HUES64 (cell line): ENCODE results near the gene MPHOSPH9. TPM values are rescaled to one million over a fixed set of nuclear protein-coding genes. Genes with fewer than 3 reads are reported as not detected.

Source experiments
- H3K27ac ChIP-seq: 2 replicates; pipeline ENCODE4 v1.7.0; 2013; ENCODE audit warnings: low read depth, low read length, inconsistent platforms
- H3K27me3 ChIP-seq: 2 replicates; pipeline ENCODE4 v1.6.1; 2013; ENCODE audit warnings: mild to moderate bottlenecking, low read length; ENCODE audit not compliant: insufficient read depth
- H3K36me3 ChIP-seq: 2 replicates; pipeline ENCODE4 v1.6.1; 2013; ENCODE audit warnings: mild to moderate bottlenecking, low read length; ENCODE audit not compliant: insufficient read depth
- H3K4me1 ChIP-seq: 2 replicates; pipeline ENCODE4 v1.6.1; 2013; ENCODE audit warnings: mild to moderate bottlenecking, low read length, moderate library complexity; ENCODE audit not compliant: insufficient read depth
- H3K4me3 ChIP-seq: 2 replicates; pipeline ENCODE4 v1.5.1; 2013; ENCODE audit warnings: mild to moderate bottlenecking, low read length, moderate library complexity
- H3K9ac ChIP-seq: 2 replicates; pipeline ENCODE4 v1.6.1; 2013; ENCODE audit warnings: mild to moderate bottlenecking, low read depth, low read length
- H3K9me3 ChIP-seq: 2 replicates; pipeline ENCODE4 v1.6.1; 2013; ENCODE audit warnings: low read depth, low read length; ENCODE audit not compliant: insufficient read depth
- WGBS: fragments of 150-250, 120-280 bp; methylation state at CpG from one replicate; pipeline ENCODE4 v1.1.7; 2013; ENCODE audit warnings: missing lambda C conversion rate; 5-methylcytosine and 5-hydroxymethylcytosine counted together
- polyA plus RNA-seq, 2 experiments: library from polyadenylated mRNA; stranded (reverse); fragments of 50-300 nt; gene quantifications; one replicate each; pipeline ENCODE4 v1.2.3, GENCODE V29; 2013

MPHOSPH9 gene
- 30.5 TPM for polyA plus RNA-seq (2013, experiment 1 of 2)
- 34.4 TPM for polyA plus RNA-seq (2013, experiment 2 of 2)

- H3K36me3 ChIP-seq = peaks cover 11% of the 10 kb centered on the region
- H3K4me1 ChIP-seq = peaks cover 7% of the 10 kb centered on the region
- peak within 1 kb of the TSS; percentile 80 for H3K4me3 ChIP-seq
- H3K9me3 ChIP-seq = no peaks in the 10 kb centered on the region
- peak within 1 kb of the TSS; percentile 81 for H3K27ac ChIP-seq
- WGBS = under 1% methylated on average over 66 of the region's 66 CpGs
- peak within 1 kb of the TSS; percentile 90 for H3K9ac ChIP-seq
- H3K27me3 ChIP-seq = no peaks in the 10 kb centered on the region
Observed at GRCh38 chr12:123232807-123233504, at the start of gene MPHOSPH9, which contains the start of gene MTRFR. Gene MPHOSPH9 (minus strand): TSS chr12:123233141. CDS start chr12:123230364, 2,777 bp downstream. Gene MTRFR (plus strand): TSS chr12:123233436. CDS start chr12:123253675, 20,239 bp downstream.

- H3K9ac ChIP-seq = no peak overlapping the region
- no peak overlapping the region for H3K27ac ChIP-seq
- no peak overlapping the region for H3K4me3 ChIP-seq
- WGBS = 94% methylated on average over 8 of the region's 10 CpGs
- H3K27me3 ChIP-seq = no peaks in the 10 kb centered on the region
- no peaks in the 10 kb centered on the region for H3K9me3 ChIP-seq
- no peaks in the 10 kb centered on the region for H3K36me3 ChIP-seq
- 0 out of 2 replicates have a peak, but pooled peaks cover 4% of the 10 kb centered on the region for H3K4me1 ChIP-seq
Observed at GRCh38 chr12:123282111-123282510, 49.2 kb upstream of the MPHOSPH9 start.

GRCh38 chr12:123280971-123281370, 48.0 kb upstream of the MPHOSPH9 start:
- H3K36me3 ChIP-seq = no peaks in the 10 kb centered on the region
- WGBS = no CpG with 5 or more reads among the region's 2 CpGs
- H3K4me1 ChIP-seq = no peaks in the 10 kb centered on the region
- H3K9ac ChIP-seq = no peak overlapping the region
- H3K4me3 ChIP-seq = no peak overlapping the region
- no peaks in the 10 kb centered on the region for H3K27me3 ChIP-seq
- H3K27ac ChIP-seq = no peak overlapping the region
- H3K9me3 ChIP-seq = no peaks in the 10 kb centered on the region

GRCh38 chr12:123278101-123278627, 45.2 kb upstream of the MPHOSPH9 start:
- Histone ChIP-seq H3K27ac (no peak overlapping the region), H3K9ac (no peak overlapping the region), H3K9me3 (no peaks in the 10 kb centered on the region), H3K4me3 (no peak overlapping the region), H3K27me3 (no peaks in the 10 kb centered on the region), H3K36me3 (no peaks in the 10 kb centered on the region), H3K4me1 (no peaks in the 10 kb centered on the region)
- 99% methylated on average over 2 of the region's 2 CpGs for WGBS

GRCh38 chr12:123273166-123273565, 40.2 kb upstream of the MPHOSPH9 start:
- no peak overlapping the region for H3K4me3 ChIP-seq
- no peak overlapping the region for H3K27ac ChIP-seq
- WGBS = 85% methylated on average over 15 of the region's 15 CpGs
- H3K27me3 ChIP-seq = no peaks in the 10 kb centered on the region
- H3K9me3 ChIP-seq = no peaks in the 10 kb centered on the region
- H3K9ac ChIP-seq = no peak overlapping the region
- peaks cover 21% of the 10 kb centered on the region; the same call in 1 of the 2 replicates for H3K4me1 ChIP-seq
- H3K36me3 ChIP-seq = peaks cover 6% of the 10 kb centered on the region; the same call in 1 of the 2 replicates

- no peaks in the 10 kb centered on the region for H3K27me3 ChIP-seq
- H3K36me3 ChIP-seq = peaks cover 22% of the 10 kb centered on the region
- H3K27ac ChIP-seq = peak overlapping the region; percentile 94; the same call in 1 of the 2 replicates
- H3K9me3 ChIP-seq = no peaks in the 10 kb centered on the region
- H3K9ac ChIP-seq = peak overlapping the region; percentile 97
- peaks cover 21% of the 10 kb centered on the region; the same call in 1 of the 2 replicates for H3K4me1 ChIP-seq
- peak overlapping the region; percentile 88 for H3K4me3 ChIP-seq
- WGBS = under 1% methylated on average over 108 of the region's 108 CpGs
Observed at GRCh38 chr12:123271001-123271668, 38.2 kb upstream of the MPHOSPH9 start.

- Histone ChIP-seq H3K27me3 (no peaks in the 10 kb centered on the region), H3K36me3 (peaks cover 29% of the 10 kb centered on the region), H3K4me1 (peaks cover 21% of the 10 kb centered on the region; the same call in 1 of the 2 replicates), H3K27ac (peak overlapping the region; percentile 94), H3K9ac (peak overlapping the region; percentile 97), H3K9me3 (no peaks in the 10 kb centered on the region), H3K4me3 (peak overlapping the region; percentile 88)
- WGBS = under 1% methylated on average over 51 of the region's 51 CpGs
Observed at GRCh38 chr12:123270214-123271000, 37.5 kb upstream of the MPHOSPH9 start.

GRCh38 chr12:123269896-123270213, 36.9 kb upstream of the MPHOSPH9 start:
- peak overlapping the region; percentile 94 for H3K27ac ChIP-seq
- H3K4me3 ChIP-seq = peak overlapping the region; percentile 88
- peaks cover 21% of the 10 kb centered on the region; the same call in 1 of the 2 replicates for H3K4me1 ChIP-seq
- H3K27me3 ChIP-seq = no peaks in the 10 kb centered on the region
- H3K9me3 ChIP-seq = no peaks in the 10 kb centered on the region
- peak overlapping the region; percentile 97 for H3K9ac ChIP-seq
- 2% methylated on average over 7 of the region's 7 CpGs for WGBS
- peaks cover 35% of the 10 kb centered on the region for H3K36me3 ChIP-seq

GRCh38 chr12:123269395-123269892, 36.5 kb upstream of the MPHOSPH9 start:
- no peaks in the 10 kb centered on the region for H3K9me3 ChIP-seq
- H3K9ac ChIP-seq = peak overlapping the region; percentile 97
- peak overlapping the region; percentile 88 for H3K4me3 ChIP-seq
- peak overlapping the region; percentile 94 for H3K27ac ChIP-seq
- H3K27me3 ChIP-seq = no peaks in the 10 kb centered on the region
- H3K4me1 ChIP-seq = peaks cover 21% of the 10 kb centered on the region; the same call in 1 of the 2 replicates
- WGBS = 9% methylated on average over 32 of the region's 32 CpGs
- peaks cover 38% of the 10 kb centered on the region for H3K36me3 ChIP-seq

- 90% methylated on average over 13 of the region's 13 CpGs for WGBS
- Histone ChIP-seq H3K9ac (peak overlapping the region; percentile 97), H3K4me3 (peak overlapping the region; percentile 88), H3K27ac (peak overlapping the region; percentile 94), H3K4me1 (peaks cover 21% of the 10 kb centered on the region; the same call in 1 of the 2 replicates), H3K9me3 (no peaks in the 10 kb centered on the region), H3K36me3 (peaks cover 40% of the 10 kb centered on the region), H3K27me3 (no peaks in the 10 kb centered on the region)
Observed at GRCh38 chr12:123268850-123269249, 35.9 kb upstream of the MPHOSPH9 start.
